CD4-positive, alpha-beta T cell treated with Interleukin-15 for 4 hours (primary cell): ENCODE measurements around the gene TMEM175.

Source experiments
- DNase-seq: peaks from one replicate; pipeline ENCODE4 v3.0.0-alpha.2; 2020; ENCODE audit warnings: low spot score

The TMEM175 gene

GRCh38 chr4:931960-932712, at the start of gene TMEM175, which contains the start of gene GAK:
TMEM175 (plus strand) TSS chr4:932460; CDS start chr4:947740, 15,280 bp downstream.
GAK (minus strand) TSS chr4:932316; CDS start chr4:932187, 129 bp downstream.
- peak; percentile 97 for DNase-seq

GRCh38 chr4:882646-883045, 49.6 kb upstream of the TMEM175 start:
- DNase-seq: no peak

GRCh38 chr4:883377-884095, 48.7 kb upstream of the TMEM175 start:
- DNase-seq: no peak

GRCh38 chr4:884259-884658, 48.0 kb upstream of the TMEM175 start:
- no peak for DNase-seq

GRCh38 chr4:884896-885295, 47.4 kb upstream of the TMEM175 start:
- DNase-seq: no peak

- DNase-seq: no peak
Observed at GRCh38 chr4:885353-885752, 46.9 kb upstream of the TMEM175 start.

GRCh38 chr4:886244-886643, 46.0 kb upstream of the TMEM175 start:
- no peak for DNase-seq

- no peak for DNase-seq
Observed at GRCh38 chr4:887034-887763, 45.1 kb upstream of the TMEM175 start.

- no peak for DNase-seq
Observed at GRCh38 chr4:888029-888428, 44.2 kb upstream of the TMEM175 start.

- DNase-seq: no peak
Observed at GRCh38 chr4:889516-889915, 42.7 kb upstream of the TMEM175 start.

GRCh38 chr4:890036-890695, 42.1 kb upstream of the TMEM175 start:
- no peak for DNase-seq

- no peak for DNase-seq
Observed at GRCh38 chr4:891747-892146, 40.5 kb upstream of the TMEM175 start.

GRCh38 chr4:892780-893179, 39.5 kb upstream of the TMEM175 start:
- no peak for DNase-seq

GRCh38 chr4:893276-893994, 38.8 kb upstream of the TMEM175 start:
- DNase-seq: no peak

- DNase-seq: no peak
Observed at GRCh38 chr4:893995-894705, 38.1 kb upstream of the TMEM175 start.

GRCh38 chr4:895596-895995, 36.7 kb upstream of the TMEM175 start:
- no peak for DNase-seq

GRCh38 chr4:896216-896615, 36.0 kb upstream of the TMEM175 start:
- DNase-seq: no peak

GRCh38 chr4:896630-897029, 35.6 kb upstream of the TMEM175 start:
- DNase-seq: no peak

- no peak for DNase-seq
Observed at GRCh38 chr4:898123-898522, 34.1 kb upstream of the TMEM175 start.

- DNase-seq: no peak
Observed at GRCh38 chr4:898869-899555, 33.2 kb upstream of the TMEM175 start.
